Inflammatory macrophage treated with lipopolysaccharide for 4 hours (primary cell): ENCODE results near the gene HS3ST4.

Experiments used
- DNase-seq: peaks from one replicate; pipeline ENCODE4 v3.0.0-alpha.2; 2020

HS3ST4 gene

GRCh38 chr16:25897702-25898101 lies 205.9 kb downstream of the HS3ST4 start:
- no peak for DNase-seq

GRCh38 chr16:25905810-25906209 lies 214.1 kb downstream of the HS3ST4 start:
- DNase-seq: no peak

- DNase-seq: no peak
Measured at GRCh38 chr16:25910971-25911370, 219.2 kb downstream of the HS3ST4 start.

GRCh38 chr16:25912321-25912720 lies 220.6 kb downstream of the HS3ST4 start:
- no peak for DNase-seq

GRCh38 chr16:25914357-25914962 lies 222.7 kb downstream of the HS3ST4 start:
- DNase-seq: no peak

- DNase-seq: no peak
Measured at GRCh38 chr16:25916037-25916436, 224.3 kb downstream of the HS3ST4 start.

GRCh38 chr16:25922438-25922837 lies 230.7 kb downstream of the HS3ST4 start:
- no peak for DNase-seq

- DNase-seq: no peak
Measured at GRCh38 chr16:25925421-25925820, 233.7 kb downstream of the HS3ST4 start.

- no peak for DNase-seq
Measured at GRCh38 chr16:25931473-25932035, 239.8 kb downstream of the HS3ST4 start.

- no peak for DNase-seq
Measured at GRCh38 chr16:25941800-25942499, 250.2 kb downstream of the HS3ST4 start.

GRCh38 chr16:25950586-25951281 lies 259.0 kb downstream of the HS3ST4 start:
- DNase-seq: no peak

- DNase-seq: no peak
Measured at GRCh38 chr16:25951999-25952398, 260.2 kb downstream of the HS3ST4 start.

GRCh38 chr16:25952983-25953382 lies 261.2 kb downstream of the HS3ST4 start:
- no peak for DNase-seq

GRCh38 chr16:25957707-25958106 lies 265.9 kb downstream of the HS3ST4 start:
- DNase-seq: no peak

- DNase-seq: no peak
Measured at GRCh38 chr16:25959221-25959620, 267.5 kb downstream of the HS3ST4 start.

- no peak for DNase-seq
Measured at GRCh38 chr16:25966172-25967097, 274.7 kb downstream of the HS3ST4 start.

- no peak for DNase-seq
Measured at GRCh38 chr16:25977121-25977520, 285.4 kb downstream of the HS3ST4 start.

- DNase-seq: no peak
Measured at GRCh38 chr16:25978218-25978617, 286.5 kb downstream of the HS3ST4 start.

GRCh38 chr16:25988084-25988483 lies 296.3 kb downstream of the HS3ST4 start:
- no peak for DNase-seq

- no peak for DNase-seq
Measured at GRCh38 chr16:25988882-25989281, 297.1 kb downstream of the HS3ST4 start.

- no peak for DNase-seq
Measured at GRCh38 chr16:25996052-25996451, 304.3 kb downstream of the HS3ST4 start.

- no peak for DNase-seq
Measured at GRCh38 chr16:26005336-26005735, 313.6 kb downstream of the HS3ST4 start.

GRCh38 chr16:26012376-26012775 lies 320.6 kb downstream of the HS3ST4 start:
- DNase-seq: no peak
